ENCODE data around the gene PRDM16. TPM values are rescaled to one million over a fixed set of nuclear protein-coding genes. Genes with fewer than 3 reads are reported as not detected.

Gene PRDM16
- total RNA-seq, 1 experiment from 2014 or later, result 5.3 TPM

DNA sequence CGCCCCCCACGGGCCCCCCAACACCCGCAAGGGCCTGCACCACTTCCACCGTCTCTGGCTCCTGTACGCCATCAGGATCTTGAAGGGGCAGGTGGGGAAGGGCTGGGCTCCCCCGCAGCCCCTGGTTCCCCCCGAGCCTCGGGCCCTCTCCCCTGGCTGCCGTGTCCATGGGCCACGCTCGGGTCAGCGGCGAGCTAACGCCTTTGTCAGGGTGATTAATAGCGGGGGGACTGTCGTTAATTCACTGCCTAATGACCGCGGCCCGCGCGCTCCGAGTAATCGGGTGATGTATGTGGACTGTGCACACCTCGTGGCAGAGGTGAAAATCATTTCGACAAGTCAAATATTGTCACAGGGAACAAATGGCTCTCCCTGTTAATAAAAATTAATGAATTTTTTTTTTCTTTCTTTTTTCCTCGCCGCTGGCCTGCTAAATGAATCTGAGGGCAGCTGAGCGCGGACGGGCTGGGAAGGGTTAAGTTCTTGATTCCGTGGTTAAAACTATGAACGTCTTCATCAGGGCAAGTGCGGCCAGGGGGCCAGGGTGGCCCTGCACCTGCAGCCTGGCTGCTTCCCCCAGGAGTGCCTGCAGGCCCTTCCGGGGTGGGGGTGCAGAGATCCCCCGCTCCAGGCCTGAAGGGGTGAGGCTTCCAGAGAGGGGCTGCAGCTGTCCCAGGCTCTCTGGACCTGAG, 100.8 kb downstream of the PRDM16 start:
- H3K27ac Mint-ChIP-seq (ENCODE audit: unreplicated experiment), result no peak overlapping the region
- BruUV-seq (replicated peaks), result no TSS peak
- H3K36me3 ChIP-seq (ENCODE audit: control insufficient read depth, insufficient read depth, low read length), result no peaks in the 10 kb centered on the region

DNA sequence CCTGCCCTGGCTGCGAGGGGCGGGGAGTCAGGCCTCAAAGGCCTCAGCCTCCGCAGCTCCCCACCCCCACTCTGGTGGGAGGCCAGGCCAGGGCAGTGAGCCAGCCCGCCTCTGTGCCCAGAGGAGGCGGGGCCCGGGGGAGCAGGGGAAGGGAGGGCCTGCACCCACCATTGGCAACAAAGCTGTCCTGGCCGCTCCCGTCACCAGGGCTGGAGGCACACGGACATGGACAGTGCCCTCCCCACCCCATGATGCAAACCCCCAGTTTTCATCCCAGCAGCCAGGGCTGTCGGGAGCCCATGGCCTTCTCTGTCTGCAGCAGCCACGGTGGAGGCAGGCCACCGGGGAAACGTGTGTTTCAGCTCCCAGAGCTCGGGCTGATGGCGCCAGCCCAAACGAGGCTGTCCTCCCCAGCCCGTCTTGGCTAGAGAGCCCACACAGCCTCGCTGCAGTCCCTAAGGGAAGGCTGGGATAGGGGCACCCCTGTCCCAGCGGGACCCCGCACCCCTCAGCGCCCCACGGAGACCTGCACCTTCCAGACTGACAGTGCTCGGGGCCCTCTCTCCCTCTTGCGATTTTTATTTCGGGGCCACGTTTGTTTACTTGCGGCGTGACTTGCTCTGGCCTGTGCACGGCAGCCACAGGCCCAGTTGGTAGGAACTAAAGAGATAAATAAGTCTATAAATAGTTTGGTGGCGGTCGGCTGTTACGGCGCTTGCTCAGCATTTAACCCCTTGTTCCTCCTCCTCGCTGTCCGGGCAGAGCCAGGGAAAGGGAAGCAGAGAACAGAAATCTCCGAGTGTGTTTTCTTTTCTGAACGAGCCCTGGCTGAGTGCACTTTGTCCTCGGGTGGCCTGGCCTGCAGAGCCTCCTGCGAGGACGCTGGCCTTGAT, 101.8 kb downstream of the PRDM16 start:
- no TSS peak for BruUV-seq (replicated peaks)
- H3K4me1 Mint-ChIP-seq (ENCODE audit: low read depth, unreplicated experiment), result no peaks in the 10 kb centered on the region
- H3K27ac Mint-ChIP-seq (ENCODE audit: unreplicated experiment), result peak overlapping the region; percentile 78
- POLR2A ChIA-PET, result no interaction called here
- no peaks in the 10 kb centered on the region for H3K27me3 Mint-ChIP-seq (ENCODE audit: insufficient read depth, unreplicated experiment)
- Histone ChIP-seq H3K9me3 (no peaks in the 10 kb centered on the region), H3K27me3 (replicated peaks; ENCODE audit: control insufficient read depth, insufficient read depth, low read length) (no peaks in the 10 kb centered on the region), H3K4me3 (ENCODE audit: low read depth, low read length) (no peak overlapping the region), H3K36me3 (ENCODE audit: control insufficient read depth, insufficient read depth, low read length) (no peaks in the 10 kb centered on the region), H3K4me1 (peaks cover 10% of the 10 kb centered on the region; the same call in 1 of the 2 replicates)
- CTCF ChIA-PET, result no interaction called here
- intact Hi-C loops (cut with micrococcal nuclease; ENCODE audit: unreplicated experiment), result no loop called here
- no peaks in the 10 kb centered on the region for H3K9me3 Mint-ChIP-seq (ENCODE audit: unreplicated experiment)
- DNase-seq, result no peak
- H3K4me3 Mint-ChIP-seq (ENCODE audit: unreplicated experiment), result no peak overlapping the region
- no peaks in the 10 kb centered on the region for H3K36me3 Mint-ChIP-seq (ENCODE audit: insufficient read depth, unreplicated experiment)
- TF ChIP-seq, protein P1, sequence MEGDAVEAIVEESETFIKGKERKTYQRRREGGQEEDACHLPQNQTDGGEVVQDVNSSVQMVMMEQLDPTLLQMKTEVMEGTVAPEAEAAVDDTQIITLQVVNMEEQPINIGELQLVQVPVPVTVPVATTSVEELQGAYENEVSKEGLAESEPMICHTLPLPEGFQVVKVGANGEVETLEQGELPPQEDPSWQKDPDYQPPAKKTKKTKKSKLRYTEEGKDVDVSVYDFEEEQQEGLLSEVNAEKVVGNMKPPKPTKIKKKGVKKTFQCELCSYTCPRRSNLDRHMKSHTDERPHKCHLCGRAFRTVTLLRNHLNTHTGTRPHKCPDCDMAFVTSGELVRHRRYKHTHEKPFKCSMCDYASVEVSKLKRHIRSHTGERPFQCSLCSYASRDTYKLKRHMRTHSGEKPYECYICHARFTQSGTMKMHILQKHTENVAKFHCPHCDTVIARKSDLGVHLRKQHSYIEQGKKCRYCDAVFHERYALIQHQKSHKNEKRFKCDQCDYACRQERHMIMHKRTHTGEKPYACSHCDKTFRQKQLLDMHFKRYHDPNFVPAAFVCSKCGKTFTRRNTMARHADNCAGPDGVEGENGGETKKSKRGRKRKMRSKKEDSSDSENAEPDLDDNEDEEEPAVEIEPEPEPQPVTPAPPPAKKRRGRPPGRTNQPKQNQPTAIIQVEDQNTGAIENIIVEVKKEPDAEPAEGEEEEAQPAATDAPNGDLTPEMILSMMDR (IDR thresholded peaks at IDR 0.05; ENCODE audit: insufficient read depth in 1 of 2, low read depth in 1 of 2, low read length in 1 of 2, severe bottlenecking in 1 of 2, unreplicated experiment in 1 of 2), result no peak

More for the DNA sequence above, 100.8 kb downstream of the PRDM16 start:
- TF ChIP-seq, protein P1 (IDR thresholded peaks at IDR 0.05; ENCODE audit: insufficient read depth in 1 of 2, low read depth in 1 of 2, low read length in 1 of 2, severe bottlenecking in 1 of 2, unreplicated experiment in 1 of 2), result no peak
- CTCF ChIA-PET, result no interaction called here
- H3K27me3 Mint-ChIP-seq (ENCODE audit: insufficient read depth, unreplicated experiment), result no peaks in the 10 kb centered on the region
- Histone ChIP-seq H3K9me3 (no peaks in the 10 kb centered on the region), H3K4me1 (peaks cover 10% of the 10 kb centered on the region; the same call in 1 of the 2 replicates), H3K27me3 (replicated peaks; ENCODE audit: control insufficient read depth, insufficient read depth, low read length) (no peaks in the 10 kb centered on the region), H3K4me3 (ENCODE audit: low read depth, low read length) (no peak overlapping the region)
- no peaks in the 10 kb centered on the region for H3K9me3 Mint-ChIP-seq (ENCODE audit: unreplicated experiment)
- POLR2A ChIA-PET, result no interaction called here
- H3K4me3 Mint-ChIP-seq (ENCODE audit: unreplicated experiment), result no peak overlapping the region
- H3K4me1 Mint-ChIP-seq (ENCODE audit: low read depth, unreplicated experiment), result no peaks in the 10 kb centered on the region
- no peaks in the 10 kb centered on the region for H3K36me3 Mint-ChIP-seq (ENCODE audit: insufficient read depth, unreplicated experiment)
- intact Hi-C loops (cut with micrococcal nuclease; ENCODE audit: unreplicated experiment), result no loop called here
- no peak for DNase-seq

DNA sequence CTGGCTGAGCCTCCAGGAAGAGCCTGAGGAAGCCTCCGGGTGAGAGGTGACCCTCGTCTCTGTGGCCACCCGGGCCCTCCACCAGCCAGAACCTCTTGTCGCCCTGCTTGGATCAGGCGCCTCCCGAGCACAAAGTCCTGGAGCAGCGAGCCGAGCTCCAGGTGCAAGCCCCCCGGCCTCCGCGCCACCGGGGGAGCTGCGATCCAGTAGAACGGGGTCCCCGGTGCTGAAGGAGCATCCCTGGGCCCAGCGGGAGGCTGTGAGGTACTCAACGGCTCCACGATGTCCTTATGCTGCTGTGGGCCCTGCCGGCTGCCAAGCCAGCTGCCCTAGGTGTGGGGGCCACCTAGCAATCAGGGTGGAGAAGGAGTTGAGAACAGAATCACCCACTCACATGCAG, 102.8 kb downstream of the PRDM16 start:
- POLR2A ChIA-PET, result no interaction called here

More for the DNA sequence above, 102.8 kb downstream of the PRDM16 start:
- Histone ChIP-seq H3K36me3 (ENCODE audit: control insufficient read depth, insufficient read depth, low read length) (no peaks in the 10 kb centered on the region), H3K4me1 (peaks cover 10% of the 10 kb centered on the region; the same call in 1 of the 2 replicates), H3K4me3 (ENCODE audit: low read depth, low read length) (no peak overlapping the region), H3K9me3 (no peaks in the 10 kb centered on the region), H3K27me3 (replicated peaks; ENCODE audit: control insufficient read depth, insufficient read depth, low read length) (no peaks in the 10 kb centered on the region)
- H3K4me3 Mint-ChIP-seq (ENCODE audit: unreplicated experiment), result no peak overlapping the region
- no peaks in the 10 kb centered on the region for H3K9me3 Mint-ChIP-seq (ENCODE audit: unreplicated experiment)
- DNase-seq, result no peak
- H3K4me1 Mint-ChIP-seq (ENCODE audit: low read depth, unreplicated experiment), result no peaks in the 10 kb centered on the region
- no peaks in the 10 kb centered on the region for H3K36me3 Mint-ChIP-seq (ENCODE audit: insufficient read depth, unreplicated experiment)
- TF ChIP-seq, protein P1 (IDR thresholded peaks at IDR 0.05; ENCODE audit: insufficient read depth in 1 of 2, low read depth in 1 of 2, low read length in 1 of 2, severe bottlenecking in 1 of 2, unreplicated experiment in 1 of 2), result no peak
- no TSS peak for BruUV-seq (replicated peaks)
- H3K27me3 Mint-ChIP-seq (ENCODE audit: insufficient read depth, unreplicated experiment), result no peaks in the 10 kb centered on the region
- CTCF ChIA-PET, result no interaction called here
- no peak overlapping the region for H3K27ac Mint-ChIP-seq (ENCODE audit: unreplicated experiment)
- intact Hi-C loops (cut with micrococcal nuclease; ENCODE audit: unreplicated experiment), result no loop called here
